ENCODE results near the gene EFNA2. TPM values are rescaled to one million over a fixed set of nuclear protein-coding genes. Genes with fewer than 3 reads are reported as not detected.

Gene EFNA2
- total RNA-seq, 1 donor from 2014 or later = 17.6 TPM

DNA sequence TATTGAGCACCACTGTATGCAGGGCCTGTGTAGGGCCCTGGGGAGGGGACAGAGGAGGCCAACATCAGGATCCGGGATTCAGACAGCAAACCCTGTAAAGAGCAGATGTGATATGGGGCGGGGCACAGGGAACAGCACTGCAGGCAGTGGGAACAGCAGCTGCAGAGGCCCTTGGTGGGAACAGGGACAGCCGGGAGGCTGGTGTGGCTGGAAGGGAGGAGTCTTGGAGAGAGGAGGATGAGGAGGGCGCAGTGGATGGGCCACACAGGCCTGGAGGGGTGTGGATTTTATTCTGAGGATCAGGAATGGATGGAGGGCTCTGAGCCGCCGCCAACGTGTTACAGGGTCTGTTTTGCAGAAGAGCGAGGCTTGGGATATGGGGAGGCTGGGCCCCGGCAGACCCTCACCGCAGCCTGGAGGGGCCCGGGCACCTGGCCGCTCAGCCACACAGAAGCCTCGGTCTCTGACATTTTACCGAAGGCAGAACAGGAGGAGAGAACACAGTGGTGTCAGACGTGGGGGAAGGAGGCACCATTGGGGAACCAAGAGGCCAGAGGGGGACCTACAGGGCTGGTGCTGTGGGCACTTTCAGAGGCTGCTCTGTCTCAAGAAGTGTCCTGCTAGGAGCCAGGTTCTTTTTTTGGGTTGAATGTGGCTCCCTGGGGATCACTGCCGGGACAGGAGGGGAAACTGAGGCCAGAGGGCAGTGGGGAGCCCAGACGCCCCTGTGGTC lies 6.9 kb downstream of the EFNA2 start:
- Mint-ChIP-seq H3K4me3 (no peak overlapping the region), H3K27ac (no peak overlapping the region)
- TF ChIP-seq, protein P1, sequence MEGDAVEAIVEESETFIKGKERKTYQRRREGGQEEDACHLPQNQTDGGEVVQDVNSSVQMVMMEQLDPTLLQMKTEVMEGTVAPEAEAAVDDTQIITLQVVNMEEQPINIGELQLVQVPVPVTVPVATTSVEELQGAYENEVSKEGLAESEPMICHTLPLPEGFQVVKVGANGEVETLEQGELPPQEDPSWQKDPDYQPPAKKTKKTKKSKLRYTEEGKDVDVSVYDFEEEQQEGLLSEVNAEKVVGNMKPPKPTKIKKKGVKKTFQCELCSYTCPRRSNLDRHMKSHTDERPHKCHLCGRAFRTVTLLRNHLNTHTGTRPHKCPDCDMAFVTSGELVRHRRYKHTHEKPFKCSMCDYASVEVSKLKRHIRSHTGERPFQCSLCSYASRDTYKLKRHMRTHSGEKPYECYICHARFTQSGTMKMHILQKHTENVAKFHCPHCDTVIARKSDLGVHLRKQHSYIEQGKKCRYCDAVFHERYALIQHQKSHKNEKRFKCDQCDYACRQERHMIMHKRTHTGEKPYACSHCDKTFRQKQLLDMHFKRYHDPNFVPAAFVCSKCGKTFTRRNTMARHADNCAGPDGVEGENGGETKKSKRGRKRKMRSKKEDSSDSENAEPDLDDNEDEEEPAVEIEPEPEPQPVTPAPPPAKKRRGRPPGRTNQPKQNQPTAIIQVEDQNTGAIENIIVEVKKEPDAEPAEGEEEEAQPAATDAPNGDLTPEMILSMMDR (conservative IDR thresholded peaks at IDR 0.05) = no peak

DNA sequence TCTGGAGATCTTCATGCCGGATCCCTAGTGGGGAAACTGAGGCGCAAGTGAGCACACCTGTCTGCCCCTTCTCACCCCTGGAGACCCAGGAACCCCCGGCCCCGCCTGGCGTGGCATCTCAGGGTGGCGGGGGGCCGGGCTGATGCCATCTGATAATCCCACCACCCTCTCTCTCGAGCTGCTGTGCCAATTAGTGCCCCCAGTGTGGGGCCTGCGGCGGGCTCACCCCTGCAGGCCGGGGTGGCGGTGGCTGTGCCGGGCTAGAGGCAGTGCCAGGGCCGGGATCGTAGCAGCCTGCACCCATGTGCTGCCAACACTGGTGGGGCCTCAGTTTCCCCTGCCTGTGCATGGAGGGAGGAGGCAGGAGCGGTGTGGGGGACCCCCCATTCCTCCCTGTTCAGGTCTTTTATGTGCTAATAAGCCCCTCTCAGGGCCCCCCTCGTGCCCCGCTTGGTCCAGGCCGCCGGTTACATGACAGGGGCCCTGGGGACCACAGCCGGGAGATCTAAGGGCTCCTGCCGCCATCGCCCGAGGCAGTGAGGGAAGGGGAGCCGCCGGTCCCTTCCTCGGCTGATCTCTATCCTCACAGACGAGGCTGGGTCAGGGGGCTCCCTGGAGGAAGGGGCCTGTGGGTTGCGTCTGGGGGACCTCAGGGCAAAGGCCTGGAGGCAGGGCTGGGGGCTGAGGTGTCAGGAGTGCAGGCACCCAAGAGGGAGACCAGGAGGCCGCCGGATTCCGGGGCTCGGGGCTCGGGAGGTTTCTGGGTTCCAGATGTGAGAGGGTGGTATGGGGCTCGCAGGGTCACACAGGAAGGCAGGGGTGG lies 8.3 kb downstream of the EFNA2 start:
- DNase-seq (ENCODE audit: extremely low spot score, unreplicated experiment) = no peak
- H3K4me1 Mint-ChIP-seq (ENCODE audit: unreplicated experiment) = peaks cover 3% of the 10 kb centered on the region
- TF ChIP-seq, protein P1 (conservative IDR thresholded peaks at IDR 0.05) = no peak
- no peaks in the 10 kb centered on the region for H3K27me3 Mint-ChIP-seq
- no peaks in the 10 kb centered on the region for H3K9me3 Mint-ChIP-seq
- no peak overlapping the region for H3K4me3 Mint-ChIP-seq
- H3K27ac Mint-ChIP-seq = no peak overlapping the region
- no peaks in the 10 kb centered on the region for H3K36me3 Mint-ChIP-seq

More for the DNA sequence above, 6.9 kb downstream of the EFNA2 start:
- Mint-ChIP-seq H3K27me3 (no peaks in the 10 kb centered on the region), H3K36me3 (no peaks in the 10 kb centered on the region), H3K4me1 (ENCODE audit: unreplicated experiment) (peaks cover 3% of the 10 kb centered on the region), H3K9me3 (no peaks in the 10 kb centered on the region)
- DNase-seq (ENCODE audit: extremely low spot score, unreplicated experiment) = no peak

DNA sequence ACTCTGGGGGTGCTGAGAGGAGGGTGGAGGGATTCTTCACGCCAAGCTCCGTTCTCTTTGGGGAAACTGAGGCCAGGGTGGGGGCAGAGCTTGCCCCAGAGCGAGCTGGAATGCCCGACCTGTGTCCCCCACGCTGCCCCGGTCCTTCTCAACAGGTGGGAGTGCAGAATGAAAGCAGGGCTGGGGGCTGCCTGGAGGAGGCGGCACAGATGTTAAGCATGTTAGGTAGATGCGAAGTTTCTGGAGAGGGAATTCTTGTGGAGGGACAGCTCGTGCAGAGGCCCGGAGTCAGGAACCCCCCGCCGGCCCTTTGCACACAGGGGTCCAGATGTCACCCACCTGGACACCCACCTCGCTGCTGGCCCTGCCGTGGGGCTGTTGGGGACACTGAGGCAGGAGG lies 9.0 kb downstream of the EFNA2 start:
- TF ChIP-seq, protein P1 (conservative IDR thresholded peaks at IDR 0.05) = no peak
- peaks cover 3% of the 10 kb centered on the region for H3K4me1 Mint-ChIP-seq (ENCODE audit: unreplicated experiment)
- H3K27ac Mint-ChIP-seq = no peak overlapping the region
- H3K36me3 Mint-ChIP-seq = no peaks in the 10 kb centered on the region
- no peak overlapping the region for H3K4me3 Mint-ChIP-seq
- no peaks in the 10 kb centered on the region for H3K27me3 Mint-ChIP-seq
- no peak for DNase-seq (ENCODE audit: extremely low spot score, unreplicated experiment)
- H3K9me3 Mint-ChIP-seq = no peaks in the 10 kb centered on the region

DNA sequence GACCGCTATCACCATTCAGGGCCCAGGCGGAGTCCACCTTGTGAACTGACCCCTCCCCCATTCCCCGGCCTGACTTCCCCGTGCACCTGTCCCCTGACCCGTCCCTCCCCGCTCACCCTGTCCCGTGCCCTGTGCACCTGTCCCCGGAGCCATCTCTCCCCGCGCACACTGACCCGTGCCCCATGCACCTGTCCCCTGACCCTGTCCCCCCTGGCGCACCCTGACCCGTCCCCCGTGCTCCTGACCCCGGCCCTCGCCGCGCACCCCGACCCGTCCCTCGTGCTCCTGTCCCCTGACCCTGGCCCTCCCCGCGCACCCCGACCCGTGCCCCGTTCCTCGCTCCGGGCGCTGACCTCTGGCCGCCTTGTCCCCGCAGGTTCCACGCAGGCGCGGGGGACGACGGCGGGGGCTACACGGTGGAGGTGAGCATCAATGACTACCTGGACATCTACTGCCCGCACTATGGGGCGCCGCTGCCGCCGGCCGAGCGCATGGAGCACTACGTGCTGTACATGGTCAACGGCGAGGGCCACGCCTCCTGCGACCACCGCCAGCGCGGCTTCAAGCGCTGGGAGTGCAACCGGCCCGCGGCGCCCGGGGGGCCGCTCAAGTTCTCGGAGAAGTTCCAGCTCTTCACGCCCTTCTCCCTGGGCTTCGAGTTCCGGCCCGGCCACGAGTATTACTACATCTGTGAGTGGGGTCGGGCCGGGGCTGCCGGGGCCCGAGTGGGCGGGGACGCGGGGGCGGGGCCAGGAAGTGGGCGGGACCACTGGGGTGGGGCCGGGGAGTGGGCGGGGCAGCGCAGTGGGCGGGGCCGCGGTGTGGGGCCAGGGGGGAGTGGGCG lies 9.7 kb downstream of the EFNA2 start:
- DNase-seq (ENCODE audit: extremely low spot score, unreplicated experiment) = no peak
- H3K27ac Mint-ChIP-seq = no peak overlapping the region
- H3K27me3 Mint-ChIP-seq = no peaks in the 10 kb centered on the region
- TF ChIP-seq, protein P1 (conservative IDR thresholded peaks at IDR 0.05) = no peak
- no peaks in the 10 kb centered on the region for H3K9me3 Mint-ChIP-seq
- peaks cover 3% of the 10 kb centered on the region for H3K4me1 Mint-ChIP-seq (ENCODE audit: unreplicated experiment)
- H3K4me3 Mint-ChIP-seq = no peak overlapping the region
- no peaks in the 10 kb centered on the region for H3K36me3 Mint-ChIP-seq

DNA sequence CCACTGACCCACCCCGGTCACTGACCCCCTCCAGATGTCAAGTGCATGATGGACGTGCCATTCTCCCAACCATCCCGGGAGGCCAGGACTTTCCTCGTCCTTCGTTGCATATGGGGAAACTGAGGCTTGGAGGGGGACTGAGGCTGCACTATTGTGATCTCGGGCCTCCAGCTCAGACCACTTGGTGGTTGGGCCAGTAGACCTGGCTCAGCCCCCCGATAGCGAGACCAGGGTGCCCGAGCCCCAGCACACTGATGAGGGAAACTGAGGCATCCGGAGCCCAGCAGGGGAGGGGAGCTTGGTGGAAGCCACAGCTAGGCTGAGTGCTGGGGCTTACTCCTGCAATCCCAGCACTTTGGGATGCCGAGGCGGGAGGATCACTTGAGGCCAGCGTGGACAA lies 10.4 kb downstream of the EFNA2 start:
- H3K9me3 Mint-ChIP-seq = no peaks in the 10 kb centered on the region
- H3K4me1 Mint-ChIP-seq (ENCODE audit: unreplicated experiment) = peaks cover 3% of the 10 kb centered on the region
- no peak for DNase-seq (ENCODE audit: extremely low spot score, unreplicated experiment)
- H3K4me3 Mint-ChIP-seq = no peak overlapping the region
- H3K36me3 Mint-ChIP-seq = no peaks in the 10 kb centered on the region
- TF ChIP-seq, protein P1 (conservative IDR thresholded peaks at IDR 0.05) = no peak
- no peak overlapping the region for H3K27ac Mint-ChIP-seq
- H3K27me3 Mint-ChIP-seq = no peaks in the 10 kb centered on the region
